GM21526 (cell line): ENCODE measurements around the gene PEX11G.
"Not testable (repeated sequence)": the region's sequence is repeated elsewhere in the genome, so short reads cannot be mapped to it uniquely, and the experiment has no call there.

Source experiments
- ATAC-seq: cut with Tn5 transposase; IDR thresholded peaks from one replicate; pipeline ENCODE4 v1.9.1; 2021; ENCODE audit warnings: moderate library complexity; ENCODE audit not compliant: unreplicated experiment, low FRiP score

The PEX11G gene

DNA sequence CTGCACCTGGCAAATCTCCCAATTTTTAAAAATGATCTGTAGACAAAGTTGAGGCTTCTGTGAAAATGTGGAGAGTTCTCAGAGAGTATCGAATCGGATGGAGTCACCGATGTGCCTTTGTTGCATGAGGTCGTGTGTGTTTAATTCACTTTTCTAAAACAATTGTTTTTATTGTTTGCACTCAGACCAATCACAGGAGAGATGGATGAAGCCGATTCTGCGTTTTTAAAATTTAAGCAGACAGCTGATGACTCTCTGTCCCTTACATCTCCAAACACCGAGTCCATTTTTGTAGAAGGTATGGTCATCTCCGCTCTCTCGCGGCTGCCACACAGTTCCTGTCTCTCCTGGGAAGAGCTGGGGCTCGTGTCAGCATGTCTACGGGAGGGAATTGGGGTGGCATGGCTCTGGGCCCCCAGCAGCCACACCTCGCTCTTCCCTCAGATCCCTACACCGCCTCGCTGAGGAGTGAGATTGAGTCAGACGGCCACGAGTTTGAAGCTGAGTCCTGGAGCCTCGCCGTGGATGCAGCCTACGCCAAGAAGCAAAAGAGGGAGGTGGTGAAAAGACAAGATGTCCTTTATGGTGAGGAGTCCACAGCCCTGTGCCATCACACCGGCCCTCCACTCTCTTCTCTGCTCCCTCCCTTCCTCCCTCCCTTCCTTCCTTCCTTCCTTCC lies 47.2 kb downstream of the PEX11G start:
- ATAC-seq = no peak

DNA sequence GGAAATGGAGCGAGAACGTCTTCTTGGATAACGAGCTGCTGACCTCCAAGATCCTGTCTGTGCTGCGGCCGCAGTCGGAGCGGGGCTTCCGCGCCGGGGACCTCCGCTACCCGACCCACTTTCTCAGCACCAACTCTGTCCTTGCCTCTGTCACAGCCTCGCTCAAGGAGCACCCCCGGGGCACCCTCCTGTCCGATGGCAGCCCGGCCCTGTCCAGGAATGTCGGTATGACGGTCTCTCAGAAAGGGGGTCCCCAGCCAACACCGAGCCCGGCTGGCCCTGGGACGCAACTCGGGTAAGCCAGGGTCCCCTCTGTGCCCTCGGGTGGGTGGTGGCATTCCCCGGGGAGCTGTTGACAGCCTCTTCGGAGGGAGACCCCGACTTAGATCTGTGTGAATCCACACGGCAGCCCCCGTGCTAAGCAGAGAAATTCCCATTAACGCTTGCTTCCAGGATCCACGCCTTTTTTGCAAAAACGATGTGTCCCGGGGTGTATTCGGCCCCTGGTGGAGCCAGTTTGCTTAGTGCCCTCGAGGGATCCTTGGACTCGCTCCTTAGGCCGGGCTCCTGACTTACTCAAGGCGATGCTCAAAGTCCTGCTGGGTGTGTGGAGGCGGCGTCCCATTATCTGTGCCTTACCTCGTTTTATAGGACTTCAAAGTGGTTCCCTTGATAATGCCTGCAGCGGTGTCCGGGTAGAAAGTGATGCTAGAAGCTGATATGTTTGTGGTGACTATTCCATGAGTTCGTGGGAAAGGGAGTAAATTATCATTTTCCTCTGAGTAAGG lies 48.5 kb downstream of the PEX11G start:
- no peak for ATAC-seq

DNA sequence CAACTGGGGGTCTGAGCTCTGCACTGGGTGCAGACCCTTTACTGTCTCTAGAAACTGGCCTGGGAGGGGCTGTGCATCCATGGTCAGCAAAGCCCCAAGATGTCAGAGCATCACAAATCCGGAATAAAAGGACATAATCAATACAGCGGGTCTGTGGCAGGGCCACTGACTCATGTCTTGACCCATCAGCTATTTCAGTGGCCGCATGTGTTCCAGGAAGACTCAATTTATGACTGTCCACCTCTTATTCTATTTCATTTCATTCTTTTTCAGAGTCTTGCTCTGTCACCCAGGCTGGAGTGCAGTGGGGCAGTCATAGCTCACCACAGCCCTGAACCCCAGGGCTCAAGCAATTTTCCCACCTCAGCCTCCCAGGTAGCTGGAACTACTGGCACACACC lies 53.2 kb downstream of the PEX11G start:
- no peak for ATAC-seq

DNA sequence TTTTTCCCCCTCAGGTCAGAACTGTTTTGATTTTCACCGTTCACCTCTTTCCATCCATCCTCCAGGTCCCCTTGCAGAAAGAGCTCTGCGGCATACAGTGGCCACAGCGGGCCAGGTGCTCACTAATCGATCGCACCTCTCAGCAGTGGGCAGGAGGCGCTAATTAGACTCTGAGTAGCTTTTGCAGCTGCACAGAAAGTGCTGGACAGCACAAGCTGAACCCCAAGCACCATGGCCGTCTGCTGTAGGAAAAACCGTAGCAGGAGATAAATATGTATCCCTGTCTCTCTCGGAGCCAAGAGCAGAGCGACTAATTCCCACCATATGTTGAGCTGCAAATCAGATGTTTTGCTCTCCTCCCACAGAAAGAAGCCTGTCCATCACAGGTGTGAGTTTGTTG lies 54.4 kb downstream of the PEX11G start:
- ATAC-seq = no peak

DNA sequence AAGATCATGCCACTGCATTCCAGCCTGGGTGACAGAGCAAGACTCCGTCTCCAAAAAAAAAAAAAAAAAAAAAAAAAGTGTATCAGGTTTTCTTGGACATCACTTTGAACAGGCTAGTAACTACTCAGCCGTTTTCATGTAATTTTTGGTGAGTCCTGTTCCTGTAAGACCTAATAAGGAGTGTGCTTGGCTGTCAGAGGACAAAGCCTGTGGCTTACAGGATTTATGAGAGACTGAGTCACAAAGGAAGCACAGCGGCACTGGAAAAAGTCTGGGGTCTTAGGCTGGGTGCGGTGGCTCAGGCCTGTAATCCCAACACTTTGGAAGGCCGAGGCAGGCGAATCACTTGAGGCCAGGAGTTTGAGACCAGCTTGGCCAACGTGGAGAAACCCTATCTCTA lies 55.4 kb downstream of the PEX11G start:
- ATAC-seq = not testable (repeated sequence)

DNA sequence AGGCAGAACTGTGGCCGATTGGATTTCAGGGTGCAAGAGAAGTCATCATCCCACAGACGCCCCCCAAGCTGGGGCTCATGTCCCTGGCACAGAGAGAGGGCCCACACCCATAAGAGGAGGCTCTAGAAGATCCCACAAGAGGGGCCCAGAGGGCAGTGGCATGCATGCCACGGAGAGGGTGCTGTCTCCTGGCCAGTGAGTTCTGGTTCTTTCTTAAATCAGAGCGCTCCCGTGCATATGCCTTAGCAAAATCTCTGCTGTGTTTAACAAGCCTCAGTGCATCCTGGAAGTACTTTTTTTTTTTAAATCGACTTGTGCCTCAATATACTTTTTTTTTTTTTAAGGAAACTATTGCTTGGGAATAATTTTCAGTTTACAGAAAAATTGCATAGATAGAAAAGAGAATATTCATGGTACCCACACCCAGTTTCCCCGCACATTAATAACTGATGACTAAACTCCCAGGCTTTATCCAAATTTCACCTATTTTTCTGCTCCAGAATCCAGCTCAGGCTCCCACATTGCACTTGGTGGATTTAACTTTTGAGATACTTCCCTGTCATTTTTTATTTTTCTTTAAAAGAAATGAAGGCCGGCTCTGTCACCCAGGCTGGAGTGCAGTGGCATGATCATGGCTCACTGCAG lies 59.1 kb downstream of the PEX11G start:
- no peak for ATAC-seq

DNA sequence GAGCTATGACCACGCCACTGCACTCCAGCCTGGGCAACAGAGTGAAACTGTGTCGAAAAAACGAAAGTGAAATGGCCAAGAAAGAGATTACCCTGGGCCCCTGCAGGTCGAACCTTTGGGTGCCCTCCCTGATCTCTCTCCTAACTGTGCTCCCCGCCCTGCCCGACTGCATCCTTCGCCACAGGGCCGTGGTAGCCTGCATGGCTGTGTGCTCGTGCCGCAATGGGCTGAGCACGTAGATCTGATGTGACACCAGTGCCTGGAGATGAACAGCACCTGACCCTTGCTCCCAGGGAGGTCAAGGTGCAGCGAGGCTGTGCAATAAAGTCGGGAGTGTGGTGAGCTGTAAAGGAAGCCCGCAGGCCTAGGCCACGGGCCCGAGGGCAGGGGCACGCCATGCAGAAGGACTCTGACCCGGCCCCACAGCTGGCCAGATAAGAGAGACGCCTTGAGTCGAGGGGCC lies 60.2 kb downstream of the PEX11G start:
- ATAC-seq = no peak

DNA sequence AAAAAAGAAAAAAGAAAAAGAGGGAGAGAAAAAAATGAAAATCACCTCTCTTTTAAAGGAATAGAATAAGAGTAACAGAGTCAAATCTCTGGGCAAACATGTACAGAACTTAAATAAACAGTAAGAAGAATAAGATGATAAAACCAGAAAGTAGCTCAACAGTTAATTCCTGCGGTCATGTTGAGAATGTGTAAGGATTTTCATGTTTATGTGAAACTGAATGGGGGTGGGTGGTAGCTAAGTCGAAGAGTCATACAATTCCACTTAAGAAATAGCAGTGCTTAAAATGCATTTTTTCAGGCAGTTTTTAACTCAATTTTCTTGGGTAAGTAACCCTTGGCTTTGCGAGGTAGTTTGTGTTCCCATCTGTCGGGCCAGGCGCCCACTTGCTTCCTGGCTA lies 60.9 kb downstream of the PEX11G start:
- no peak for ATAC-seq

DNA sequence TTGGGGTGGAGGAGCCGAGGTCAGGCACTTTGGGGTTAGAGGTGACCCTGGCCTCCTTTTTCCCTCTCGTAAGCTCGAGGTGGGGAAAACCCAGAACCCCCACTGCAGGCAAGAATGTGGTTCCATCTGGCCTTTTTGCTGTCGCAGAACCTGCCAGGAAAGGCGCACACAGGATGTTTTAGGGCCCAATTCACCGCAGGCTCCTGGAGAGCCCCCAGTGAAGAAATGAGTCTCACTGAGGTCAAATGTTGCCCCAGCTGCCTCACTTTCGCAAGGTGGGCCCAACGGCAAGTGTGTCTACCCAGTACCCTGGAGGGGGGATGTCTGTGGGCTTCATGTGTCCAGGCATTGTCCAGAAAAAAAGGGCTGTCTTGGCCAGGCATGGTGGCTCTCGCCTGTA lies 61.8 kb downstream of the PEX11G start:
- no peak for ATAC-seq
